ENCODE measurements around the gene NOB1. TPM values are rescaled to one million over a fixed set of nuclear protein-coding genes. Genes with fewer than 3 reads are reported as not detected.
A peak's percentile ranks its signal among the peaks of the same experiment; 100 is the strongest.

The NOB1 gene
- total and polyA plus RNA-seq, 3 donors from 2014 or later: 29.5 to 42.6 (median 34.6) TPM

DNA sequence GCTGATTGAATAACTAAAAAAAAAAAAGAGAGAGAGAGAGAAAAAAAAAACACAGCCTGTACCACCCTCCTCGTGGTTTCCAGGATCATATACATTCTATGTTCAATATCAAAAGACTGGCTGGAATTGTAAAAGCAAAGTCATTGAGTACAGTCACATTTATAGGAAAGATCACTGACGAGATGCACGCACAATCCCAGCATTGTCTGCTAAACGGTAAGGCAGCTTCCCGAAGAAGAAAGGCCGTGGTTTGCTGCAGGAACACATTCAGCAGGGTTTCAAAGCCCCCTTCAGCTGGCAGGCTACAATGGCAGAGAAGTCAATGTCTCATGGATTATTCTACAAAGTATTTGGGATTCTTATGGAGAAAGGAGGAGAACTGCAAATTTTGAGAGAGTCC lies 37.7 kb downstream of the NOB1 start:
- 95 to 97% methylated on average over 6 of the region's 6 CpGs for WGBS, 2 donors
- Histone ChIP-seq H3K9me3 (no peaks in the 10 kb centered on the region), H3K4me1 (no peaks in the 10 kb centered on the region), H3K27ac (no peak overlapping the region), H3K27me3 (no peaks in the 10 kb centered on the region), H3K36me3 (ENCODE audit: low read depth, missing control alignments) (no peaks in the 10 kb centered on the region), H3K4me3 (no peak overlapping the region)
- TF ChIP-seq, protein P1, sequence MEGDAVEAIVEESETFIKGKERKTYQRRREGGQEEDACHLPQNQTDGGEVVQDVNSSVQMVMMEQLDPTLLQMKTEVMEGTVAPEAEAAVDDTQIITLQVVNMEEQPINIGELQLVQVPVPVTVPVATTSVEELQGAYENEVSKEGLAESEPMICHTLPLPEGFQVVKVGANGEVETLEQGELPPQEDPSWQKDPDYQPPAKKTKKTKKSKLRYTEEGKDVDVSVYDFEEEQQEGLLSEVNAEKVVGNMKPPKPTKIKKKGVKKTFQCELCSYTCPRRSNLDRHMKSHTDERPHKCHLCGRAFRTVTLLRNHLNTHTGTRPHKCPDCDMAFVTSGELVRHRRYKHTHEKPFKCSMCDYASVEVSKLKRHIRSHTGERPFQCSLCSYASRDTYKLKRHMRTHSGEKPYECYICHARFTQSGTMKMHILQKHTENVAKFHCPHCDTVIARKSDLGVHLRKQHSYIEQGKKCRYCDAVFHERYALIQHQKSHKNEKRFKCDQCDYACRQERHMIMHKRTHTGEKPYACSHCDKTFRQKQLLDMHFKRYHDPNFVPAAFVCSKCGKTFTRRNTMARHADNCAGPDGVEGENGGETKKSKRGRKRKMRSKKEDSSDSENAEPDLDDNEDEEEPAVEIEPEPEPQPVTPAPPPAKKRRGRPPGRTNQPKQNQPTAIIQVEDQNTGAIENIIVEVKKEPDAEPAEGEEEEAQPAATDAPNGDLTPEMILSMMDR (IDR thresholded peaks at IDR 0.05): no peak
- no peak for TF ChIP-seq POLR2A (IDR thresholded peaks at IDR 0.05)
- DNase-seq: no peak
- intact Hi-C loops (cut with DNase I; ENCODE audit: low total_unique reads): no loop called here

DNA sequence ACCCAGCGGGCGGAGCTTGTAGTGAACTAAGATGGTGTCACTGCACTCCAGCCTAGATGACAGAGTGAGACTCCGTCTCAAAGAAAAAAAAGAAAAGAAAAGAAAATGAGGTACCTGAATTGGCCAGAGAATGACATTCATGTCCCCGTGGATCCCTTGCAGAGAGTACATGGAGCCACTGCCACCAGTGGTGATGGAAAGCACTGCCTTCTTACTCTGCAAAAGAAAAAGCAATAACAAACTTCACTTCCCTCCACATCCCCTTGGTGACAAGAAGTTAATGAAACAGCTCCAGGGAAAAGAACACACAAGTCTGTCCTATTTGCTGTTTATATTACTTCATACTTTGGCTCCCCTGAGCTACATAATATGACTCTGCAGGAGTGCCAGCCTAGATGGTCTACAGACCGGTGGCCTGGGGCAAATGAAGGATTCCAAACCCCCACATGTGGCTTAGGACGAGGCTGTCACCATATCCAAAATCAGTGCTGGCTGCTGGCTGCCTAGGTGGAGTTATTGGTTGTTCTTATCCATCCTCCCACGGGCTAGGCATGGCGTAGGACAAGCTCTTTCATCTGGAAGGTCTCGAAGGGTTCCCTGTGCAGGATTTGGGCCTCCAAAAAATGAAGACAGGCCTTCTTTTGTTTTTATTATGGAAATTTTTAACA lies 41.7 kb downstream of the NOB1 start:
- Histone ChIP-seq H3K27me3 (no peaks in the 10 kb centered on the region), H3K27ac (no peak overlapping the region), H3K4me3 (no peak overlapping the region), H3K4me1 (peaks cover 2% of the 10 kb centered on the region), H3K36me3 (ENCODE audit: low read depth, missing control alignments) (no peaks in the 10 kb centered on the region), H3K9me3 (no peaks in the 10 kb centered on the region)
- WGBS, 2 donors: 87 to 94% methylated on average over 9 of the region's 9 CpGs
- TF ChIP-seq, protein P1 (IDR thresholded peaks at IDR 0.05): no peak
- TF ChIP-seq POLR2A (IDR thresholded peaks at IDR 0.05): no peak
- no peak for DNase-seq
- intact Hi-C loops (cut with DNase I; ENCODE audit: low total_unique reads): no loop called here

DNA sequence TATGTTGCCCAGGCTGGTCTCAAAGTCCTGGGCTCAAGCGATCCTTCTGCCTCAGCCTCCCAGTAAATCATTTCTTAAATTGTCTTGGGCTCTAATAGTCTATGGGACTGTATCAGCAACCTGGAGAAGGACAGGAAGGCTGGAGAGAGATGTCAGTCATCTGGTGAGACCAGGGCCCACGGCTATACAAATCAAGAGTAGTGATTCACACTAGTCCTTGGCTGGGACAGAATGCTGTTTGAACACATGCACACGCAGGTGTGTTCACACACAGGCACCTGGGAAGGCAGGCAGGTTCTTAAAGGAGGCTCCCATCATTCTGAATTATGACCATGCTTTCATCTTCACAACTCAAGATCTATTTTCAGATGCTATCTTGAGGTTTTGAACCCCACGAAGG lies 42.4 kb downstream of the NOB1 start:
- Histone ChIP-seq H3K4me3 (no peak overlapping the region), H3K36me3 (ENCODE audit: low read depth, missing control alignments) (no peaks in the 10 kb centered on the region), H3K9me3 (no peaks in the 10 kb centered on the region), H3K27ac (no peak overlapping the region), H3K4me1 (peaks cover 2% of the 10 kb centered on the region), H3K27me3 (no peaks in the 10 kb centered on the region)
- DNase-seq: no peak
- 89 to 95% methylated on average over 4 of the region's 4 CpGs for WGBS, 2 donors
- intact Hi-C loops (cut with DNase I; ENCODE audit: low total_unique reads): no loop called here
- TF ChIP-seq POLR2A (IDR thresholded peaks at IDR 0.05): no peak
- TF ChIP-seq, protein P1 (IDR thresholded peaks at IDR 0.05): no peak

DNA sequence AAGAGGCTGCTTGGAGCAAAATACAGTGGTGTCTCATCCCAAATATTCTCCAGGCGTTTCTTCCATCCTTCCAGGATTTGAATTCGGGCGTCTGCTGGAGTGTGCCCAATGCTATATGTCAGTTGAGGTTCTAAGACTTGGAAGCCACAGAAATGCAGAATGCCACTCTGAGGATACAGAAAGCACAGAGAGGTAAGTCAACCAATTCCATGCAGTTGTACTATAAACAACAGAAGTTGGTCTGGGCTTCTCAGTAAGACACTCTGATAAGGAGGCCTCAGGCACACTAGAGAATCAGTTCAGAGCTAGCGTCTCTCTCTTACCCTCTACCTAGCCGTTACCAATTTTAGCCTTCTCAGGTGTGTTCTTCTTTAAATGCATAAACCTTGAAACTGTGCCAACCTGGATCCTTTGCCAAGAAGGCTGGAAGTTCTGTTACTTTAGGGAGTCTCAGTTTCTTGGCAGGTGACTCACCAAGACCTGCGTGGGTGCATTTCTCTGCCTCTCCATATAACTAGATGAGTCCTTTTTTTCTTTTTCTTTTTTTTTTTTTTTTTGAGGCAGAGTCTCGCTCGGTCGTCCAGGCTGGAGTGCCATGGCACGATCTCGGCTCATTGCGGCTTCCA lies 43.5 kb downstream of the NOB1 start:
- H3K9me3 ChIP-seq: no peaks in the 10 kb centered on the region
- WGBS, 2 donors: 48 to 49% methylated on average over 12 of the region's 12 CpGs
- H3K27me3 ChIP-seq: no peaks in the 10 kb centered on the region
- TF ChIP-seq POLR2A (IDR thresholded peaks at IDR 0.05): no peak
- TF ChIP-seq, protein P1 (IDR thresholded peaks at IDR 0.05): no peak
- H3K36me3 ChIP-seq (ENCODE audit: low read depth, missing control alignments): no peaks in the 10 kb centered on the region
- H3K4me3 ChIP-seq: no peak overlapping the region
- intact Hi-C loops (cut with DNase I; ENCODE audit: low total_unique reads): no loop called here
- H3K27ac ChIP-seq: peak overlapping the region in 1 of 2 donors; percentile 37
- peaks cover 2% of the 10 kb centered on the region for H3K4me1 ChIP-seq
- peak; percentile 30 for DNase-seq
